ENCODE data around the gene HSPA4L. TPM values are rescaled to one million over a fixed set of nuclear protein-coding genes. Genes with fewer than 3 reads are reported as not detected.

HSPA4L gene
- total and polyA plus RNA-seq, 7 donors = under 0.01 to 7.7 (median 3.5) TPM

DNA sequence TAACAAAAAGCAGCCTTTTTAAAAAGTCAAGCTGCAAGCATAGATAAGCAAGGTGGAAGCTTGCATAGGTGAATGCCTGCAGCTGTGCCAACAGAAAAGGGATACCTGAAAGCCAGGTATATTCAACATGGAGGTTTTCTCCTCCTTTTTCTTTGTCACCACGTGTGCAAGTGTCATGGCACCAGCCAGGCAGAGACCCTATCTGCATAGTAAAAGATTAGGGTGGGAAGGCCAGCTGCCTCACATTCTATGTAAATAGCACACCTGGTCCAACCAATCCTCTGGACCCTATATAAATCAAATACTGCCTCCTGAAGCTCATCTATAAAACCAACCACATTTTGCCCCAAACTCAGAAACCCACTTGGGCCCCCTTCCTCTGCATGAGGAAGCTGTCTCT is 70.5 kb downstream of the HSPA4L start:
- TF ChIP-seq CTCF (IDR thresholded peaks at IDR 0.05) = no peak
- no peak for TF ChIP-seq POLR2AphosphoS5 (IDR thresholded peaks at IDR 0.05)
- TF ChIP-seq EP300 (IDR thresholded peaks at IDR 0.05) = no peak
- TF ChIP-seq POLR2A (IDR thresholded peaks at IDR 0.05) = no peak
- no peak for DNase-seq

DNA sequence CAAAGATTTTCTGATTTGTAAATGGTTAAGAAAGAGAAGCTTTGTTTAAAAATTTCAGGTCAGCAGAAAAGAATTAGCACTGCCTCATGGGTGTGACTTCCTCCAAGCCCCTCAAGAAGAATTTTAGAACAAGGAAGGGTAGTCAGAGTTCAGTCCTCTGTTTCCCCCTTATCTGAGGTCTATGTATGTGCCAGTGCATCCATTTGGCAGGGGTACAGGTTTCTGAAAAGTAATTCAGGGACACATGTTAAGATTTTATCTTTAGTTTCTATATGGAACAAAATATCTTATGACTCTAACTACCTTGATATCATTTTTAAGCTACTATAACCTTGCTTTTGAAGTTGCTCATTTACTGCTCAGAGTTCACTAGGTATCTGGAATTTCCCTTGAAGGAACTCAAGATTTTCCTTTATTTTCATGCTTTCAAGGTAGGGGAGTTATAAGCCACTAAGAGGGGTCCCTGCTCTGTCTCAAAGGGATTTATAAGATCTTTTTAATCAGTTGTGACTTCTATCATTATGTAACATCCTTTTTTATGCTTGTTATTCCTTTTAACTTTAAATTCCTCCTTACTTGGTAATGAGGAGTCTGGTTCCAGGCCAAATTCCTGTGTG is 74.2 kb downstream of the HSPA4L start:
- Histone ChIP-seq H3K9me3 (no peaks in the 10 kb centered on the region), H3K36me3 (no peaks in the 10 kb centered on the region), H3K4me1 (peaks cover 0 to 6% (median 0%) of the 10 kb centered on the region in 4 donors), H3K27me3 (no peaks in the 10 kb centered on the region), H3K27ac (no peak overlapping the region), H3K4me3 (no peak overlapping the region)
- TF ChIP-seq POLR2A (IDR thresholded peaks at IDR 0.05) (no peak), POLR2AphosphoS5 (IDR thresholded peaks at IDR 0.05) (no peak), CTCF (IDR thresholded peaks at IDR 0.05) (no peak), EP300 (IDR thresholded peaks at IDR 0.05) (no peak)
- DNase-seq = no peak
- intact Hi-C loops (cut with DNase I) = no loop called here

More for the DNA sequence above, 70.5 kb downstream of the HSPA4L start:
- Histone ChIP-seq H3K9me3 (peaks cover 6 to 14% (median 13%) of the 10 kb centered on the region in 4 donors), H3K27me3 (no peaks in the 10 kb centered on the region), H3K4me1 (peaks cover 0 to 6% (median 0%) of the 10 kb centered on the region in 4 donors), H3K36me3 (no peaks in the 10 kb centered on the region), H3K4me3 (no peak overlapping the region), H3K27ac (no peak overlapping the region)
- 47 to 58% methylated on average over 1 of the region's 1 CpG for WGBS, 2 donors
- intact Hi-C loops (cut with DNase I) = no loop called here

DNA sequence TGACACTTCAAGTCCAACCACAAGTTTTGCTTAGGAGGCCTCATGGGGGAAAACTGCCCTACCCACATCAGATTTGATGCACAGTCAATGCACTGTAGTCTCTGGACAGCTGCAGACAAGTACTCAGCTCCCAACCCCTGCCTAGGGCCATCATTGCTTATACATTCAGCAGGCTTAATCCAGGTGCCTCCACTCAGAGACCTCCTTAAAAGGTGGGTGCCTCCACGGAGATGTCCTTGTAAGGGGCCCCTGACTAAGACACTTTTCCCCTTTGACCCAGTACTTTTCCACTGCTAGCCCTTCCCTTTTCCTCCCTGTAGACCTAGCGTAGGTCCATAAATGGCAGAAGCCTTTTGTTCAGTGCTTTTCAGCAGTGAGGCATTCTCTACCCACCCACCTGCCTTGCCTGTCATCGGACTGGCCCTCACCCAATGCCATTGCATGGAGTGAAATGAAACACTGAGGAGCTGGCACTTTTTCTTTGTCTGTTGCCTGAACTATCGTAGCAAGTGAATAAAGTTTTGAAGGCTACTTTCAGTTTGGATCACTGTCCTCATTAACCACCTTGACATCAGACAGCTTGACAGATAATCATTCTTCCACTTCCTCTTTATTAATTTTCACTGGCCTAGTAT is 74.8 kb downstream of the HSPA4L start:
- no peaks in the 10 kb centered on the region for H3K9me3 ChIP-seq
- H3K27me3 ChIP-seq = no peaks in the 10 kb centered on the region
- no peak for TF ChIP-seq POLR2AphosphoS5 (IDR thresholded peaks at IDR 0.05)
- no peak for TF ChIP-seq CTCF (IDR thresholded peaks at IDR 0.05)
- TF ChIP-seq EP300 (IDR thresholded peaks at IDR 0.05) = no peak
- TF ChIP-seq POLR2A (IDR thresholded peaks at IDR 0.05) = no peak
- H3K36me3 ChIP-seq = no peaks in the 10 kb centered on the region
- intact Hi-C loops (cut with DNase I) = no loop called here
- no peak for DNase-seq
- 83 to 84% methylated on average over 4 of the region's 4 CpGs for WGBS, 2 donors
- peaks cover 0 to 6% (median 0%) of the 10 kb centered on the region in 4 donors for H3K4me1 ChIP-seq
- no peak overlapping the region for H3K27ac ChIP-seq
- no peak overlapping the region for H3K4me3 ChIP-seq

- DNase-seq = no peak
- H3K4me1 ChIP-seq = peaks cover 0 to 6% (median 0%) of the 10 kb centered on the region in 4 donors
- no peaks in the 10 kb centered on the region for H3K36me3 ChIP-seq
- no peak overlapping the region for H3K4me3 ChIP-seq
- no peaks in the 10 kb centered on the region for H3K27me3 ChIP-seq
- no peaks in the 10 kb centered on the region for H3K9me3 ChIP-seq
- intact Hi-C loops (cut with DNase I) = no loop called here
- no peak overlapping the region for H3K27ac ChIP-seq
- TF ChIP-seq CTCF (IDR thresholded peaks at IDR 0.05) (no peak), POLR2AphosphoS5 (IDR thresholded peaks at IDR 0.05) (no peak), POLR2A (IDR thresholded peaks at IDR 0.05) (no peak), EP300 (IDR thresholded peaks at IDR 0.05) (no peak)
- 95 to 98% methylated on average over 1 of the region's 1 CpG for WGBS, 2 donors
These were observed 75.5 kb downstream of the HSPA4L start for GRCh38 chr4:127857641-127858040.

Measured in sigmoid colon (tissue), 7 donors.